CD4-positive, alpha-beta T cell (primary cell): ENCODE results near the gene ARL8B. TPM values are rescaled to one million over a fixed set of nuclear protein-coding genes. Genes with fewer than 3 reads are reported as not detected.

ENCODE experiments used
- ATAC-seq: fragments of 200-7000 bp; cut with Tn5 transposase; one replicate; pipeline ENCODE4 v1.10.0; 2022; ENCODE audit warnings: mild to moderate bottlenecking; ENCODE audit not compliant: poor library complexity
- CTCF ChIA-PET: fragments of 350-600 bp; sonication (Branson Sonifier 250); formaldehyde crosslinking; loops from one replicate; lab custom pipeline; 2021; ENCODE audit warnings: antibody characterized with exemption, inconsistent platforms; lab: Charles Lee
- POLR2A ChIA-PET: fragments of 350-600 bp; sonication (Branson Sonifier 250); formaldehyde crosslinking; loops from one replicate; lab custom pipeline; 2021; ENCODE audit warnings: antibody characterized with exemption, inconsistent platforms; lab: Charles Lee
- DNase-seq, 14 experiments: peaks; one replicate each; pipeline ENCODE4 v3.0.0-alpha.2; 2013 to 2020; ENCODE audit warnings: mixed read lengths in 2 of 14
- H3K27ac ChIP-seq, 2 donors: one replicate each; pipeline versions ENCODE4 v1.5.1 to v1.7.0; 2013; ENCODE audit warnings: low read length in 2 of 2, low read depth in 1 of 2, mild to moderate bottlenecking in 1 of 2
- H3K27me3 ChIP-seq, 2 experiments: 1 replicate in 1 of 2; 2 replicates in 1 of 2; pipeline versions ENCODE4 v1.6.1 to v1.7.0; 2013; ENCODE audit warnings: low read length in 2 of 2, control low read depth in 1 of 2, mild to moderate bottlenecking in 1 of 2, moderate library complexity in 1 of 2; ENCODE audit not compliant: insufficient read depth in 2 of 2, control insufficient read depth in 1 of 2
- H3K36me3 ChIP-seq: one replicate; pipeline ENCODE4 v1.6.1; 2013; ENCODE audit warnings: low read length, control low read depth; ENCODE audit not compliant: insufficient read depth
- H3K4me1 ChIP-seq: one replicate; pipeline ENCODE4 v1.6.1; 2013; ENCODE audit warnings: low read length, control low read depth; ENCODE audit not compliant: insufficient read depth
- H3K4me3 ChIP-seq: one replicate; pipeline ENCODE4 v1.5.1; 2013; ENCODE audit warnings: mild to moderate bottlenecking, low read length, moderate library complexity
- H3K9me3 ChIP-seq, 2 experiments: 1 replicate in 1 of 2; 2 replicates in 1 of 2; pipeline versions ENCODE4 v1.6.1 to v1.7.0; 2013; ENCODE audit warnings: low read length in 2 of 2, mild to moderate bottlenecking in 2 of 2, control low read depth in 1 of 2, moderate library complexity in 1 of 2; ENCODE audit not compliant: control insufficient read depth in 1 of 2, insufficient read depth in 1 of 2
- H3K27ac Mint-ChIP-seq: one replicate; pipeline ENCODE4 v1.8.0; 2020; ENCODE audit warnings: mixed read lengths
- H3K27me3 Mint-ChIP-seq: one replicate; pipeline ENCODE4 v1.8.0; 2021; ENCODE audit warnings: mixed read lengths
- H3K36me3 Mint-ChIP-seq: one replicate; pipeline ENCODE4 v1.8.0; 2021; ENCODE audit warnings: low read depth, mixed read lengths
- H3K4me1 Mint-ChIP-seq: one replicate; pipeline ENCODE4 v1.8.0; 2021; ENCODE audit warnings: low read depth, mixed read lengths
- H3K4me3 Mint-ChIP-seq: one replicate; pipeline ENCODE4 v1.8.0; 2020; ENCODE audit warnings: mild to moderate bottlenecking, mixed read lengths
- H3K9me3 Mint-ChIP-seq: one replicate; pipeline ENCODE4 v1.8.0; 2020; ENCODE audit warnings: mixed read lengths
- intact Hi-C, 2 experiments: fragments of 100-400 bp; cut with DNase I in 1 of 2; cut with micrococcal nuclease in 1 of 2; formaldehyde crosslinking; loops; one replicate each; pipeline versions ENCODE4 v1.15.1 to v1.9.0; 2023 to 2025; cut with DNase I, micrococcal nuclease
- total RNA-seq, 174 experiments: library from RNA in 2 of 174; stranded (reverse) in 2 of 174; gene quantifications; one replicate each; pipeline ENCODE4 v1.2.3 and lab custom pipeline; 2021 to 2026
- TF ChIP-seq, protein P1 (sequence below): fragments of 200-600 bp; IDR thresholded peaks from one replicate; pipeline ENCODE4 v1.8.0; 2022; ENCODE audit warnings: antibody characterized with exemption, mild to moderate bottlenecking

The ARL8B gene
- total RNA-seq, 2 experiments from 2014 or later: 48.5 to 49.7 TPM

- peaks cover 10% of the 10 kb centered on the region for H3K4me1 ChIP-seq
- peaks cover 76% of the 10 kb centered on the region for H3K4me1 Mint-ChIP-seq
- TF ChIP-seq, protein P1, sequence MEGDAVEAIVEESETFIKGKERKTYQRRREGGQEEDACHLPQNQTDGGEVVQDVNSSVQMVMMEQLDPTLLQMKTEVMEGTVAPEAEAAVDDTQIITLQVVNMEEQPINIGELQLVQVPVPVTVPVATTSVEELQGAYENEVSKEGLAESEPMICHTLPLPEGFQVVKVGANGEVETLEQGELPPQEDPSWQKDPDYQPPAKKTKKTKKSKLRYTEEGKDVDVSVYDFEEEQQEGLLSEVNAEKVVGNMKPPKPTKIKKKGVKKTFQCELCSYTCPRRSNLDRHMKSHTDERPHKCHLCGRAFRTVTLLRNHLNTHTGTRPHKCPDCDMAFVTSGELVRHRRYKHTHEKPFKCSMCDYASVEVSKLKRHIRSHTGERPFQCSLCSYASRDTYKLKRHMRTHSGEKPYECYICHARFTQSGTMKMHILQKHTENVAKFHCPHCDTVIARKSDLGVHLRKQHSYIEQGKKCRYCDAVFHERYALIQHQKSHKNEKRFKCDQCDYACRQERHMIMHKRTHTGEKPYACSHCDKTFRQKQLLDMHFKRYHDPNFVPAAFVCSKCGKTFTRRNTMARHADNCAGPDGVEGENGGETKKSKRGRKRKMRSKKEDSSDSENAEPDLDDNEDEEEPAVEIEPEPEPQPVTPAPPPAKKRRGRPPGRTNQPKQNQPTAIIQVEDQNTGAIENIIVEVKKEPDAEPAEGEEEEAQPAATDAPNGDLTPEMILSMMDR: no peak
Observed at GRCh38 chr3:5149306-5149880, 27.3 kb downstream of the ARL8B start.

DNA sequence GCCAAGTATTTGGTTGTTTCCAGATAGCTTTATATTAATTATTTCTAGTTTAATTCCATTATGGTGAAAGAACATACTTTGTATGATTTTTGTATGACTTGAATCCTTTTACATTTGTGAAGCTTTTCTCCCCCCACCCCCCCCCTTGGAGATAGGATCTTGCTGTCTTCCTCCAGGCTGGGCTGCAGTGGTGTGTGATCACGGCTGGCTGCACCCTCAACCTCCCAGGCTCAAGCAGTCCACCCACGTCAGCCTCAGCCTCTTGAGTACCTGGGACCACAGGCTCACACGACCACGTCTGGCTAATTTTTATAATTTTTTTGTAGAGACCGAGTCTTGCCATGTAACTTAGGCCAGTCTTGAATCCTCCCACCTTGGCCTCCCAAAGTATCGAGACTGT, 29.5 kb downstream of the ARL8B start:
- no peak for DNase-seq
- intact Hi-C loops: no loop called here
- peaks cover 62% of the 10 kb centered on the region for H3K36me3 Mint-ChIP-seq
- Histone ChIP-seq H3K4me1 (peaks cover 10% of the 10 kb centered on the region), H3K36me3 (peaks cover 2% of the 10 kb centered on the region), H3K27ac (no peak overlapping the region), H3K27me3 (no peaks in the 10 kb centered on the region), H3K9me3 (no peaks in the 10 kb centered on the region), H3K4me3 (no peak overlapping the region)
- H3K4me1 Mint-ChIP-seq: peaks cover 81% of the 10 kb centered on the region
- CTCF ChIA-PET: no interaction called here
- POLR2A ChIA-PET: interaction anchor here (0.7 kb wide), 1 partner anchor 30 kb away, joined by 3 read pairs; no protein-coding TSS in a partner anchor
- H3K9me3 Mint-ChIP-seq: no peaks in the 10 kb centered on the region
- TF ChIP-seq, protein P1: no peak
- no peak for ATAC-seq
- H3K27ac Mint-ChIP-seq: no peak overlapping the region
- no peaks in the 10 kb centered on the region for H3K27me3 Mint-ChIP-seq
- no peak overlapping the region for H3K4me3 Mint-ChIP-seq

More at GRCh38 chr3:5149306-5149880, 27.3 kb downstream of the ARL8B start:
- ATAC-seq (no peak), DNase-seq (no peak)
- Mint-ChIP-seq H3K9me3 (peaks cover 9% of the 10 kb centered on the region), H3K27me3 (no peaks in the 10 kb centered on the region), H3K27ac (no peak overlapping the region), H3K4me3 (no peak overlapping the region), H3K36me3 (peaks cover 84% of the 10 kb centered on the region)
- intact Hi-C loops: no loop called here
- Histone ChIP-seq H3K4me3 (no peak overlapping the region), H3K27me3 (no peaks in the 10 kb centered on the region), H3K9me3 (no peaks in the 10 kb centered on the region), H3K36me3 (peaks cover 12% of the 10 kb centered on the region), H3K27ac (no peak overlapping the region)
- ChIA-PET POLR2A (no interaction called here), CTCF (interaction anchor here (1.1 kb wide), 1 partner anchor 18 kb away, joined by 3 read pairs; no protein-coding TSS in a partner anchor)

DNA sequence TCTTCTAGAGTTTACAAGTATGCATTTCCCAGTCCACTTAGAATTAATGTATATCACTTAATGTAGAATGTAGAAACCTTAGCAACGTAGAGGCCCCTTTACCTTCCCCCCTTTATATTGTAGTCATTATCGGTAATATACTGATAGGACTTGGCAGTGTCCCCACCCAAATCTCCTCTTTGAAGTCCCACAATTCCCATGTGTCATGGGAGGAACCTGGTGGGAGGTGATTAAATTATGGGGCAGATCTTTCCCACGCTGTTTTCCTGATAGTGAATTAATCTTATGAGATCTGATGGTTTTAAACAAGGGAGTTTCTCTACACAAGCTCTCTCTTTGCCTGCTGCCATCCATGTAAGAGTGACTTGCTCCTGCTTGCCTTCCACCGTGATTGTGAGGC, 31.0 kb downstream of the ARL8B start:
- POLR2A ChIA-PET: no interaction called here
- H3K4me1 Mint-ChIP-seq: peaks cover 88% of the 10 kb centered on the region

More for the DNA sequence above, 31.0 kb downstream of the ARL8B start:
- no peak for ATAC-seq
- H3K27me3 Mint-ChIP-seq: no peaks in the 10 kb centered on the region
- H3K9me3 Mint-ChIP-seq: no peaks in the 10 kb centered on the region
- no peaks in the 10 kb centered on the region for H3K27me3 ChIP-seq
- TF ChIP-seq, protein P1: no peak
- peaks cover 47% of the 10 kb centered on the region for H3K36me3 Mint-ChIP-seq
- intact Hi-C loops: no loop called here
- no peak for DNase-seq
- H3K27ac ChIP-seq: no peak overlapping the region
- H3K36me3 ChIP-seq: no peaks in the 10 kb centered on the region
- peak overlapping the region; percentile 35 for H3K27ac Mint-ChIP-seq
- H3K4me1 ChIP-seq: peaks cover 10% of the 10 kb centered on the region
- H3K4me3 ChIP-seq: no peak overlapping the region
- no peak overlapping the region for H3K4me3 Mint-ChIP-seq
- no peaks in the 10 kb centered on the region for H3K9me3 ChIP-seq
- CTCF ChIA-PET: no interaction called here
